Activated T-helper 2 cell treated with anti-CD3 and anti-CD28 coated beads, Interferon-gamma antibody, Interleukin-2, Interleukin-4, amounts not matched to agents 10 μg/mL and 5 μg/mL and 100 μg/mL, durations not matched to agents 14 hours and 24 hours and 36 hours (primary cell): ENCODE measurements around the gene LYG2. TPM values are rescaled to one million over a fixed set of nuclear protein-coding genes. Genes with fewer than 3 reads are reported as not detected.
"Not testable (repeated sequence)": the region's sequence is repeated elsewhere in the genome, so short reads cannot be mapped to it uniquely, and the experiment has no call there.

Experiments used
- DNase-seq: peaks from one replicate; pipeline ENCODE4 v3.0.0; 2021; ENCODE audit warnings: low spot score
- H3K27ac Mint-ChIP-seq: one replicate; pipeline ENCODE4 v1.8.0; 2021; ENCODE audit warnings: mixed read lengths
- H3K27me3 Mint-ChIP-seq: one replicate; pipeline ENCODE4 v1.8.0; 2021; ENCODE audit warnings: low read depth, mixed read lengths
- H3K36me3 Mint-ChIP-seq: one replicate; pipeline ENCODE4 v1.8.0; 2021; ENCODE audit warnings: low read depth, mixed read lengths
- H3K4me1 Mint-ChIP-seq: one replicate; pipeline ENCODE4 v1.8.0; 2021; ENCODE audit warnings: low read depth, mixed read lengths
- H3K4me3 Mint-ChIP-seq: one replicate; pipeline ENCODE4 v1.8.0; 2021; ENCODE audit warnings: low read depth, mild to moderate bottlenecking, moderate library complexity, mixed read lengths
- H3K9me3 Mint-ChIP-seq: one replicate; pipeline ENCODE4 v1.8.0; 2021; ENCODE audit warnings: mixed read lengths
- intact Hi-C: fragments of 100-400 bp; cut with micrococcal nuclease; formaldehyde crosslinking; loops from one replicate; pipeline ENCODE4 v1.15.1; 2023
- total RNA-seq: library from RNA; stranded (reverse); gene quantifications from 2 replicates; pipeline ENCODE4 v1.2.3, GENCODE V29; 2022

The LYG2 gene
- total RNA-seq, 1 donor from 2014 or later: not detected

- no peaks in the 10 kb centered on the region for H3K4me1 Mint-ChIP-seq
- intact Hi-C loops: no loop called here
- no peak overlapping the region for H3K27ac Mint-ChIP-seq
- DNase-seq: no peak
- no peak overlapping the region for H3K4me3 Mint-ChIP-seq
- H3K9me3 Mint-ChIP-seq: no peaks in the 10 kb centered on the region
- H3K27me3 Mint-ChIP-seq: peaks cover 2% of the 10 kb centered on the region
- H3K36me3 Mint-ChIP-seq: no peaks in the 10 kb centered on the region
Measured at GRCh38 chr2:99256677-99257076, 1.2 kb upstream of the LYG2 start.

- no peak overlapping the region for H3K27ac Mint-ChIP-seq
- H3K36me3 Mint-ChIP-seq: no peaks in the 10 kb centered on the region
- peaks cover 5% of the 10 kb centered on the region for H3K9me3 Mint-ChIP-seq
- intact Hi-C loops: no loop called here
- H3K4me3 Mint-ChIP-seq: no peak overlapping the region
- DNase-seq: no peak
- no peaks in the 10 kb centered on the region for H3K4me1 Mint-ChIP-seq
- no peaks in the 10 kb centered on the region for H3K27me3 Mint-ChIP-seq
Measured at GRCh38 chr2:99249951-99250350, 5.5 kb downstream of the LYG2 start.

GRCh38 chr2:99242151-99242550 lies 13.3 kb downstream of the LYG2 start:
- intact Hi-C loops: no loop called here
- H3K4me1 Mint-ChIP-seq: no peaks in the 10 kb centered on the region

GRCh38 chr2:99240431-99240830 lies 15.0 kb downstream of the LYG2 start:
- Mint-ChIP-seq H3K36me3 (no peaks in the 10 kb centered on the region), H3K27me3 (no peaks in the 10 kb centered on the region), H3K27ac (no peak overlapping the region), H3K9me3 (no peaks in the 10 kb centered on the region), H3K4me3 (no peak overlapping the region), H3K4me1 (no peaks in the 10 kb centered on the region)
- DNase-seq: no peak
- intact Hi-C loops: no loop called here

More at GRCh38 chr2:99242151-99242550, 13.3 kb downstream of the LYG2 start:
- Mint-ChIP-seq H3K27me3 (no peaks in the 10 kb centered on the region), H3K36me3 (no peaks in the 10 kb centered on the region), H3K4me3 (no peak overlapping the region), H3K9me3 (no peaks in the 10 kb centered on the region), H3K27ac (no peak overlapping the region)
- no peak for DNase-seq

- DNase-seq: no peak
- no peaks in the 10 kb centered on the region for H3K27me3 Mint-ChIP-seq
- no peak overlapping the region for H3K4me3 Mint-ChIP-seq
- no peaks in the 10 kb centered on the region for H3K36me3 Mint-ChIP-seq
- H3K9me3 Mint-ChIP-seq: no peaks in the 10 kb centered on the region
- no peaks in the 10 kb centered on the region for H3K4me1 Mint-ChIP-seq
- intact Hi-C loops: no loop called here
- no peak overlapping the region for H3K27ac Mint-ChIP-seq
Measured at GRCh38 chr2:99238599-99238998, 16.9 kb downstream of the LYG2 start.

- not testable (repeated sequence) for H3K36me3 Mint-ChIP-seq, H3K27ac Mint-ChIP-seq, H3K9me3 Mint-ChIP-seq
Measured at GRCh38 chr2:99233177-99233576, 22.3 kb downstream of the LYG2 start.

GRCh38 chr2:99217929-99218501 lies 37.5 kb downstream of the LYG2 start:
- Mint-ChIP-seq H3K4me1 (peaks cover 4% of the 10 kb centered on the region), H3K4me3 (no peak overlapping the region), H3K27ac (no peak overlapping the region), H3K9me3 (no peaks in the 10 kb centered on the region), H3K36me3 (no peaks in the 10 kb centered on the region), H3K27me3 (no peaks in the 10 kb centered on the region)
- intact Hi-C loops: no loop called here
- no peak for DNase-seq

More at GRCh38 chr2:99233177-99233576, 22.3 kb downstream of the LYG2 start:
- H3K4me3 Mint-ChIP-seq, intact Hi-C loops, DNase-seq, H3K27me3 Mint-ChIP-seq, H3K4me1 Mint-ChIP-seq: not testable (repeated sequence)

GRCh38 chr2:99216096-99216495 lies 39.4 kb downstream of the LYG2 start:
- Mint-ChIP-seq H3K27me3 (no peaks in the 10 kb centered on the region), H3K36me3 (no peaks in the 10 kb centered on the region), H3K27ac (no peak overlapping the region), H3K4me1 (peaks cover 4% of the 10 kb centered on the region), H3K4me3 (no peak overlapping the region), H3K9me3 (no peaks in the 10 kb centered on the region)
- no peak for DNase-seq
- intact Hi-C loops: no loop called here

- Mint-ChIP-seq H3K27me3 (no peaks in the 10 kb centered on the region), H3K4me3 (no peak overlapping the region), H3K4me1 (peaks cover 3% of the 10 kb centered on the region), H3K27ac (no peak overlapping the region), H3K36me3 (peaks cover 4% of the 10 kb centered on the region), H3K9me3 (peaks cover 8% of the 10 kb centered on the region)
- intact Hi-C loops: no loop called here
- DNase-seq: no peak
Measured at GRCh38 chr2:99205491-99205890, 50.0 kb downstream of the LYG2 start.

- no peak overlapping the region for H3K27ac Mint-ChIP-seq
- H3K9me3 Mint-ChIP-seq: peaks cover 8% of the 10 kb centered on the region
- DNase-seq: no peak
- intact Hi-C loops: no loop called here
- no peaks in the 10 kb centered on the region for H3K27me3 Mint-ChIP-seq
- peaks cover 9% of the 10 kb centered on the region for H3K36me3 Mint-ChIP-seq
- H3K4me1 Mint-ChIP-seq: no peaks in the 10 kb centered on the region
- H3K4me3 Mint-ChIP-seq: no peak overlapping the region
Measured at GRCh38 chr2:99201959-99202678, 53.3 kb downstream of the LYG2 start.

GRCh38 chr2:99200076-99200800 lies 55.2 kb downstream of the LYG2 start:
- Mint-ChIP-seq H3K27ac (no peak overlapping the region), H3K27me3 (no peaks in the 10 kb centered on the region), H3K4me3 (no peak overlapping the region), H3K36me3 (peaks cover 16% of the 10 kb centered on the region), H3K9me3 (no peaks in the 10 kb centered on the region), H3K4me1 (no peaks in the 10 kb centered on the region)
- DNase-seq: no peak
- intact Hi-C loops: no loop called here

GRCh38 chr2:99198103-99198841 lies 57.2 kb downstream of the LYG2 start:
- peaks cover 21% of the 10 kb centered on the region for H3K36me3 Mint-ChIP-seq
- H3K27ac Mint-ChIP-seq: no peak overlapping the region
- H3K27me3 Mint-ChIP-seq: no peaks in the 10 kb centered on the region
- no peaks in the 10 kb centered on the region for H3K4me1 Mint-ChIP-seq
- no peak for DNase-seq
- intact Hi-C loops: no loop called here
- no peak overlapping the region for H3K4me3 Mint-ChIP-seq
- H3K9me3 Mint-ChIP-seq: no peaks in the 10 kb centered on the region
